Medulla oblongata (tissue), 1 donor: Measurements from ENCODE around the gene STAB1.
A peak's percentile ranks its signal among the peaks of the same experiment; 100 is the strongest.
"Not testable (repeated sequence)": the region's sequence is repeated elsewhere in the genome, so short reads cannot be mapped to it uniquely, and the experiment has no call there.

Experiments used
- DNase-seq: peaks from one replicate; pipeline ENCODE4 v3.0.0-alpha.2; 2015; ENCODE audit errors: extremely low spot score

The STAB1 gene

GRCh38 chr3:52524752-52525679 is 29.9 kb downstream of the STAB1 start:
- DNase-seq = no peak

- DNase-seq = no peak
These were observed 30.8 kb downstream of the STAB1 start for GRCh38 chr3:52525680-52526561.

- not testable (repeated sequence) for DNase-seq
These were observed 31.5 kb downstream of the STAB1 start for GRCh38 chr3:52526671-52527038.

GRCh38 chr3:52527039-52527731 is 32.0 kb downstream of the STAB1 start:
- DNase-seq = no peak

- no peak for DNase-seq
These were observed 32.8 kb downstream of the STAB1 start for GRCh38 chr3:52527732-52528585.

- no peak for DNase-seq
These were observed 33.6 kb downstream of the STAB1 start for GRCh38 chr3:52528586-52529375.

GRCh38 chr3:52529376-52530333 is 34.5 kb downstream of the STAB1 start:
- no peak for DNase-seq

GRCh38 chr3:52530918-52531826 is 36.0 kb downstream of the STAB1 start:
- DNase-seq = no peak

- DNase-seq = no peak
These were observed 36.9 kb downstream of the STAB1 start for GRCh38 chr3:52531860-52532516.

GRCh38 chr3:52532517-52532837 is 37.3 kb downstream of the STAB1 start:
- no peak for DNase-seq

- DNase-seq = no peak
These were observed 37.9 kb downstream of the STAB1 start for GRCh38 chr3:52532838-52533622.

- peak; percentile 74 for DNase-seq
These were observed 38.6 kb downstream of the STAB1 start, which contains the start of gene NT5DC2 for GRCh38 chr3:52533623-52534280. NT5DC2 (minus strand) TSS chr3:52533857; CDS start chr3:52533737, 120 bp downstream.

- DNase-seq = no peak
These were observed 39.4 kb downstream of the STAB1 start for GRCh38 chr3:52534281-52535183.

GRCh38 chr3:52535411-52536111 is 40.4 kb downstream of the STAB1 start:
- no peak for DNase-seq

GRCh38 chr3:52536112-52536368 is 40.9 kb downstream of the STAB1 start:
- DNase-seq = no peak
